Brain pericyte (primary cell): Measurements from ENCODE around the gene FBRSL1.

Experiments used
- DNase-seq: peaks from one replicate; pipeline ENCODE4 v3.0.0-alpha.2; 2012; ENCODE audit warnings: low read depth, low spot score

Gene FBRSL1

DNA sequence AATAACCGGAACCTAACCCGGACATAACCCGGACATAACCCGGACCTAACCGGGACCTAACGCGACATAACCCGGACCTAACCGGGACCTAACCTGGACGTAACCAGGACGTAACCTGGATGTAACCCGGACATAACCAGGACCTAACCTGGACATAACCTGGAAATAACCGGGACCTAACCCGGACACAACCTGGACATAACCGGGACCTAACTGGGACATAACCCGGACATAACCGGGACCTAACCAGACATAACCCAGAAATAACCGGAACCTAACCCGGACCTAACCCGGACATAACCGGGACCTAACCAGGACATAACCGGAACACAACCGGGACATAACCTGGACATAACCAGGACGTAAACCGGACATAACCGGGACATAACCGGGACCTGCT lies 6.7 kb upstream of the FBRSL1 start:
- DNase-seq: no peak

DNA sequence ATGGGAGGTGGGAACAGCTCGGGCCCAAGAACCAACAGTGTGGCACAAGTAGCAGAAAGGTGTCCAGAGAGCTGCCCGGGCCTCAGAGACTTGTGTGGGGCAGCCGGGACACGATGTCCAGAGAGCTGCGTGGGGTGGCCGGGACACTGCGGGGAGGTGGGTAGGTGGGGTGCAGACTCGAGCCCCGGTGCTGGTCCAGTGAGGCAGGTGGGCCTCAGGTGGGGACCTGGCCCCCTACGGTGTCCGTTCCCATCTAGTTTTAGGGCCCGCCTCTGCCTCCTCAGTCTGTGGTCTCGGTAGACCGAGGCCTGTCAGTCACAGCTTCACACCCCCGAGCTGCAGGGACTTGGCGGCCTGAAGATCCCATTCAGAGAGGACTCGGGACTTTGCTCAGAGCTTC lies 6.3 kb upstream of the FBRSL1 start:
- DNase-seq: no peak

DNA sequence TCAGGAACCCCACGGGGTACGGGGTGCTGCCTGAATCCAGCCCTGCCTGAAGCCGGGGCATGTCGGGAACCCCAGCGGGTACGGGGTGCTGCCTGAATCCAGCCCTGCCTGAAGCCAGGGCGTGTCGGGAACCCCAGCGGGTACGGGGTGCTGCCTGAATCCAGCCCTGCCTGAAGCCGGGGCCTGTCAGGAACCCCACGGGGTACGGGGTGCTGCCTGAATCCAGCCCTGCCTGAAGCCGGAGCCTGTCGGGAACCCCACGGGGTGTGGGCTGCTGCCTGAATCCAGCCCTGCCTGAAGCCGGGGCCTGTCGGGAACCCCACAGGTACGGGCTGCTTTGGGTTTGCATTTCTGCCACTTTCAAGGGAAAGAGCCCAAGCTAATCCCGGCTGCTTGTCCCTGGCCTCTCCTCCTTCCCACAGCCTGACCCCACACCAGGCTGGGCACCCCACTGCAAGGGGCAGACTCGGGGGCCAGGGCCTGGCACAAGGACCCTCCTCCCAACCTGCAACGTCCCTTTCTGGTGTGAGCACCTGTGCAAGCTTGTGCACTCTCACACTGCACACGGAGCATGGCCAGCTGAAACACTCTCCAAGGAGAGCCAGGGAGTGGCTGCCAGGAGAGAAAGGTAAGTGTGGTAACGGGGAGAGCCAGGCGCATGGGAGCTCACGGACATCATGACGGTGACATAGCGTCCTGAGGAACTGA lies 5.6 kb upstream of the FBRSL1 start:
- DNase-seq: no peak

DNA sequence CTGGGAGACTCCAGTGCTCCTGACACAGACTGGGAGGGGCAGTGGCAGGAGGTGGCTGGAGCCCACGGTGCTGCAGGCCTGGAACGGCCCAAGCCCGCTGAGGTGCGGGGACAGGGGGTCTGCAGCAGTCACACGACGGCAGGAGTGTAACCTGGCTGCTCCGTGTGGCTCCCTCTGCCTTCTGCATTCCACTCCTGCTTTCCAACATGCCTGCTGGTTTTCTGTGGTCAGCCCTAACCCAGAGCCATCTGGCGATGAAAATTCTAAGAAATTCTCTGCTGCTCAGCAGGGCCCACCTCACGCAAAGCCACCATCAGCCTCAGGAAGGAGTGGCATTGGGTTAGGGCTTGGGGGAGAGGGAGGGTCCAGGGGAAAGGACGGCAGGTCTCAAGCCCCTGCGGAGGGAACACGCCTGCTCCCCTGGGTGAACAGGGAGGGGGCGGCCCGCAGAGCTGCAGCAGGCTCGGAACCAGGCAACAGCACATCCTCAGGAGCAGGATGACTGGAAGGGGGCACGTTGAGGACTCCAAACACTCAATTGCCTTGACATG lies 5.0 kb upstream of the FBRSL1 start:
- DNase-seq: no peak

DNA sequence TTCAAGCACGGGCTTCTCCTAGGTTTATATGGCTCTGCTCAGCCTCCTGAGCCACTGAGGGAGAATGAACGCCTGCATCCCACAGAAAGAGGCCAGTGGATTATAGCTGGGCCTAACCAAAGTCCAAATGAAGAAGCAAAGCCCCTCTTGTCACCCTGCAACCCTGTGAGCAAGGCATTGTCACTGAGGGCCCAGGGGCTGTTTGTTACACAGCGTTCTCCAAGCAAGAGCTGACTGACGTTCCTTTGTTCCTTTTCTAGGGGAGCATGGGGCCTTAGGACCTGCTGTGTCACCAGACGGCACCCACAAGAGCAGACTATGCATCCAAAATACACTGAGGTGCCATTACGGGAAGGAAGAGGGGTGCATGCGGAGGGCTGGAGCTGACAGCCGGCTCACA lies 4.3 kb upstream of the FBRSL1 start:
- no peak for DNase-seq

DNA sequence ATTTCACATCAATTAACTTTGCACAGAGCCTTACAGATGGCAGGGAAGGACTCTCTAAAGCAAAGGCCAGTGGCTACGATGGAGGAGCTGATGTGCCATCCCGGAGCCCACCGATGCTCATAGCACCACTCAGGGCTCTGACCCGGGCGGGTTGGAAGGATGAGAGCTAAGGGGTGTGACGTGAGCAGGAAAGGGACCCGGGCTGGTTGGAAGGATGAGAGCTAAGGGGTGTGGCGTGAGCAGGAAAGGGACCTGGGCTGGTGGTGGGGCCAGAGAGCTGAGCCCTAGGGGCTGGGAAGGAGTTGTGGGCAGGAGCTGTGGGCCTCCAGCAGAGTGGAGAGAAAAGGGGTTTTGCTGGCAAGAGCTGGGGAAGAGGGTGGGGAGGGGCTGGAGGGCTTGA lies 3.8 kb upstream of the FBRSL1 start:
- no peak for DNase-seq

DNA sequence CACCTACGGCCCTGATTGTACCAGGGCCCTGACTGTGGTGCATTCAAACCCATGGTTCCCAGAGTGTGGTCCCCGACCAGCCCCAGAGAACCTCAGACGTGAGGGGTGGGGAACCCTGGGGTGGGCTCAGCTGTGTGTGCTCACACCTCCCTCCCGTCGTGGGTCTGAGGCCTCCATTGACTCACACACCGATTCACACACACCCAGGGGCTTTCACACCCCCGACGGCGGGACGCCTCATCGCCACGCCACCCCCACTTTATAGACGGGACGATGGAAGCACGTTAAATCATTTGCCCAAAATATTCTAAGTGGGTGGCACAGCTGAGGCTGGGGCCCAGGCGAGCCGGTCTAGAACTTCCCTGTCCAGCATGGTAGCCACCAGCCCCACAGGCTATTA lies 3.4 kb upstream of the FBRSL1 start:
- DNase-seq: no peak

DNA sequence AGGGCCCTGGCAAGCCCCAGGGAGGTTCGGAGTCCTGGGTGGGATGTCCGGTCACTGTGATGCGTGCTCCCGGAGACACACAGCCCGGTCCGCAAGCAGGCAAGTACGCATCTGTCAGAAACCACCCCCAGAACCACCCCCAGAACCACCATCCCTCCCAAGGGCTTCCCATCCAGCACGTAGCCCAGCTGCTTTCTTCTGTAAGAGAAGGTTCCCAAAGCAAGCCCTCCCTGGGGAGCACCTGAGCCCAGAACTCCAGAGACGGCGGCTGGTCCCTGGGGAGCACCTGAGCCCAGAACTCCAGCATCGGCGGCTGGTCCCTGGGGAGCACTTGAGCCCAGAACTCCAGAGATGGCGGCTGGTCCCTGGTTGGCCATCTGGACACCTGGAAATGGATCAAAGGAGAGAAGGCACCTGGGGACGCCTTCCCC lies 2.6 kb upstream of the FBRSL1 start:
- no peak for DNase-seq

DNA sequence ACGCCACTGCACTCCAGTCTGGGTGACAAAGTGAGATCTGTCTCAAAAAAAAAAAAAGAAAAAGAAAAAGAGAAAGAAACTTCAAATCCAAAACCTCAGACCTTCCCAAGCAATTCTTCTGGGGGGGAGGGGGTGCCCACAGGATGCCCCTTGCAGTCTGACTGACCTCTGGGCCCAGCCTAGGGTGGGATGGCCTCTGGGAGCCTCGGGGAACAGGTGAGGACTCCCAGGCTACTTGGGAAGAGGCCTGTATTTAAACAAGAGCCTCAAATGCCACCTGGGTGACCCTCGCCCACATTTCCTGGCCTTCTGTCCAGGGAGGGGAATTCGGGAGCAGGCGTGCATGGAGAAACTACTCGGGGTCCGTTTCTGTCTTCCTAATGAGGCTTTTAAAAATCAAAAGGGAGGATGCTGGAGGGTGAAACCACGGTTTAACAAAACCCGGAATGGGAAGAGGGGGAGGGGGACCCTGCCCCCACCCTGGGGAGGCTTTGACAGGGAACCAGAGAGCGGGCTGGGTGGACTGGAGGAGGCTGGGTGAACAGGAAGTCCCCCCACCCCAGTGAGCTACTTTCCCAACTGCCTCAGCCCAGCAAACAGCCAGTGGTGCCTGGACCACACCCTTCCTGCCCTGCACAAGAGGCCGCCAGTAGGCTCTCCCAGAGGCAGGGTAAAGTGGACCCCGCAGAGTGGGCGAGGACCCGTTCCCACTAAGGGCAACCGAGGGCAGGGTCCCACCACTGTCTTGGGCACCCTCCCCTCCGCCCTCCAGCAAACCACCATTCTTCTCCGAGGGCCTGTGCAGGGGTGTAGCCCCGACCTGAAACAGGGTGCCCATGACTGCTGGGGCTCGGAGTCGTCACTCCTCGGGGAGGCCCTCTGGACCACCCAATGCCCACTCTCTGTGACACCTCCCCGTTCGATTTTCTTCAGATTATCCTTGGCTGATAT lies 1.5 kb upstream of the FBRSL1 start:
- DNase-seq: no peak

DNA sequence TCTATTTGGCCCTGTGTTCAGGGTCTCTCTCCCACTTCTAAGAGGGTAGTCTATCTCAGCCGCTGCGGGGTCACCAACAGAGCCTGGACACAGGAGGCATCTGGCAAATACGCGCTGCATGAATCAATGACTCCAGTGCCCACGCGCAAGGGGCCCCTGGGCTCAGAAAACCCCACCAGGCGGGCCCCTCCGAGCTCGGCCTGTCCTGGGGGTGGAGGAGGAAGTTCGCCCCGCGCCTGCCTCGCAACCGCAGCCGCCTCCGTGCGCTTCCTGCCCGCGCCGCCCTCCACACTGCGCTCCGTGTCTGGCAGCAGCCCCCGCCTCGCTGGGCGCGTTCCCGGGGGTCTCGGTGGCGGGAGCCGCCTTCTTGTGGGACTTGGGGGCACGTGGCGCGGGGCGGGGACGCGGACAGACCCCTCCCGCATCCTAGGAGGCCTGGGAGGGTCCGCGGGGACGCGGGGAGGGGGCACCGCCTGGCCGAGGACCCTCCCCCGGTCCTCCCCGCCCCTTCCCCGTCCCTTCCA lies 811 bp upstream of the FBRSL1 start:
- no peak for DNase-seq

DNA sequence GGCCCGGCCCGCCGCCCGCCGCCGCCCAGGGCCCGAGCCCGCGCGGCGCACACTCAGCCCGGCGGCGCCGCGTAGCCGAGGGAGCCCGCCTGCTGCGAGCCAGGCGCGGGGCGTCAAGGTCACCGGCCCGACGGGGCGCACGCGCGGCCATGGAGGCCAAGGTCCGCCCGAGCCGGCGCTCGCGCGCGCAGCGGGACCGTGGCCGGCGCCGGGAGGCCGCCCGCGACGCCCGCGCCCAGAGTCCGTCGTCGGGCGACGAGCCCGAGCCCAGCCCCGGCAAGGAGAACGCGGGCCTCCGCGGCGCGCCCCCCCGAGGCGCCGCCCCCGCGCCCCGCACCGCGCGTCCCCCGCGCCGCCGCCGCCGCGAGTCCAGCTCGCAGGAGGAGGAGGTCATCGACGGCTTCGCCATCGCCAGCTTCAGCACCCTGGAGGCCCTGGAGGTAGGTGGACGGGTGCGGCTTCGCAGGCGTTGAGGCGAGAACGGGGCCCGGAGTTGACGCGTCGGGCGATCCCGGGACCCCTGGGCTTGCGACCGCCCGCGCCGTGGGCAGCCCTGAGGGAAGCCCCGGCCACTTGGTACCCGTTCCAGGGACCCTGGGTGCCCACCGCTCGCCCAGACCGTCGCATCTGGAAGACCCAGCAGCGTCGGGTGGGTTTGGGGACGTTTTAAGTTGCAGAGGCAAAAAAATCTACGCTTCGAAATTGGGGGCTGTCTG lies 629 bp downstream of the FBRSL1 start:
- no peak for DNase-seq

DNA sequence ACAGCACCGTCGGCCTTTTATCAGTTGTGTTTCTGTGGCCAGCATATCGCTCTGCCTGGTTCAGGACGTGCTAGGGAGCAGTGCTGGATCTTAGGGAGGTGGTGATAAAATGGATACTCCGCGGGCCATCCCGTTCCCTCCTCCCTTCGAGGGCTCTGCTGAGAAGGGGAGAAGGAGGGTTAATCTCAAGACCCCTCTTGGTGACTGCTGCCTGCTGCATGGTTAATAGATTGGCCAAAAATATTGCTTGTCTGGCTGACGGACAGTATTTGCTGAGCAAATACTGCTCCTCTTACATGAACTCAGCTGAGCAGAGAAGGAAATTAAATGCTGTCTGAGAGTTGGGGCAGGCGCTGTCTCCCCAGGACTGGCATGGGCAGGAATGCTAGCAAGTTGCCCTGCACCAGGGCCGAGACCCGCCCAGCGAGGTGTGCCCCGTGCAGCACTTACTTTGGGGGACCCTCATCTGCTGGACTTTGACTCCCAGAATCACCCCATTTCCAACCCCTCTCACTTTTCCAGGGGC lies 1.2 kb downstream of the FBRSL1 start:
- no peak for DNase-seq

DNA sequence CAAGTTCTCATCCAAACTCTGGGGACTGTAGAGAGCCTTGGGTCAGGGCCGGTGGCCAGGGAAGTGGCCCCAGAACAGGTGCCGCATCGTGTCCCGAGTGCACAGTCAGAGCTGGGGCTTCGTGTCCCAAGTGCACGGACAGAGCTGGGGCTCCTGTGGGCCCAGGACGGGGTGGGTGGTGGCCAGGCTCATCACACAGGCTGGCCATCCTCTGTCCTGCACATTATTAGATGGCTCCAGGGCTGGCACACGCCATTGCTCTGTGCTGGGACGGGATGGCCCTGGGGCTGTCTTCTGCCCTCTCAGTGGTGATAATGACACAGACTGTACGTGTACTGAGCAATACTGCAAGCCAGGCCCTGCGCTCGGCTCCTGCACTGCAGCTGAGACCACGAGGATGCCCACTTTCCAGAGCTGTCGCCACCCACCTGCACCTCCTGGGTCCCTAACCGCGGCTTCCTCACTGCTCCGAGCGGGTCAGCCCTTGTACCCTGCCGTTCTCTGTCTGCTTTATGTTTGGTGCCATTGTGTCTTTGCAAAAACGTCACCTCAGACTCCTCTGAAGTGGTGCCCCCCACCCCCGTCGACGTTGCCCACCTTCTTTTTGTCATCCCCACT lies 1.9 kb downstream of the FBRSL1 start:
- no peak for DNase-seq

DNA sequence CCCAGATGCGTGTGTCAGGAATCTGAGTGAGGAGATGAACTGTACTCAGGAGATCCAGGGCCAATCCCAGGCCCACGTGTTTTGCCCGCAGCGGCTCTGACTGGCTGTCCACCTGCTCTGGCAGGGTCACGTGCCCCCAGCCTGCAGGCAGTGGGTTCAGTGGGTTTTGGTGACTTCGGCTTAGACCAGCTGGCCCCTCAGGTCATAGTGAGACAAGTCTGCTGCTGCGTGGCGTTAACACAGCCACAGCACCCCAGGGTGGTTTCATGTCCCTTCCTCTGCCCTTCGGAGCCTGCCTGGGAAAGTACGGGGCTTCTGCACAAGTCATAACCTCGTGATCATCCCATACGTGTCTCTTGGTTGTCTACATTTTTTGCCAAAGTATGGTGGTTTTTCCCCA lies 2.6 kb downstream of the FBRSL1 start:
- no peak for DNase-seq

DNA sequence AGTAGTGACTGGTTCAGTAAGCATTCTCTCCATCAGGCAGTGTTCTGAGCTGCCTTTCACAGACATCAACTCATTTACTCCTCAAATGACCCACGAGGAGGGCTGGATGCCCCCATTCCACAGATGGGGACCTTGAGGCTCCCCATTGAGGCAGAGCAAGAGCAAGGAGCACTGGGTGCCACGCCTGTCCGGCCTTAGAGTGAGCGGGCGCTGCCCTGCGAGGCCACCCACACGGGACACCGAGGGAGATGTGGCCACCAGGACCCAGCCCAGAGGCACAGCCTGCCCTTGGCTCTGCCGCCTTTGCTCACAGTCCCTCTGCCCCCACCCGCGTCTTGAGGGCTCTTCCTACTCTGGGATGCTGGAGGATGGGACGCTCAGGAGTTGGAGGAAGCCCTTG lies 3.0 kb downstream of the FBRSL1 start:
- DNase-seq: no peak

DNA sequence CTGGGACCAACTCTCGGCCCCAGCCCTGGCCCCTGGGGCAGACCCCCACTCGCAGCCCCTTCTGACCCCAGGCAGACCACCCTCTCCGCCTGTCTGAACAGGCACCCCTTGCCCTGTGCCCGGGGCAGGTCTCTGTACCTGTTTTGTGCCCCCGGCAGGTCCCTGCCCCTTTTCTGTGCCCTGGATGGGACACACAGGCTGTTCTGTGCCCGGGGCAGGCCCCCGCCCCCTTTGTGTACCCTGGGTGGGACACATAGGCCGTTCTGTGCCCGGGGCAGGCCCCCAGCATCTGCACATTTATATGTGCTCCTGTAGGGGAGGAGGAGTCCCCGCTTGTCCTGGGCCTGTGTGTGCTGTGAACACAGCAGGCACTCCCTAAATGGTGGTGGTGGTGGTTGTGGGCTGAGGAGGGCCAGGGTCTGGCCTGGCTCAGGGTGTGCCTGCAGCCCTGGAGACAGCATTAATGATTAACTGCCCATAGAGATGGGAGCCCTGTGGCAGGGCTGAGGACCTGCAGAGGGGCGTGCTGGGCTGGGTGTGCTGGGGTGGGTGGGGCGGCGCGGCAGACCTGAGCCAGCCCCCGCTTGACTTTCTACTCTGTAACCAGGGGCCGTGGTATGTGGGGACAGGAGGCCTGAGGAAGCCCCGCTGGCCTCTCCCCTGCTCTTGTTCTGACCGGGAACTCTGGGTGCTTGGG lies 3.7 kb downstream of the FBRSL1 start:
- no peak for DNase-seq

DNA sequence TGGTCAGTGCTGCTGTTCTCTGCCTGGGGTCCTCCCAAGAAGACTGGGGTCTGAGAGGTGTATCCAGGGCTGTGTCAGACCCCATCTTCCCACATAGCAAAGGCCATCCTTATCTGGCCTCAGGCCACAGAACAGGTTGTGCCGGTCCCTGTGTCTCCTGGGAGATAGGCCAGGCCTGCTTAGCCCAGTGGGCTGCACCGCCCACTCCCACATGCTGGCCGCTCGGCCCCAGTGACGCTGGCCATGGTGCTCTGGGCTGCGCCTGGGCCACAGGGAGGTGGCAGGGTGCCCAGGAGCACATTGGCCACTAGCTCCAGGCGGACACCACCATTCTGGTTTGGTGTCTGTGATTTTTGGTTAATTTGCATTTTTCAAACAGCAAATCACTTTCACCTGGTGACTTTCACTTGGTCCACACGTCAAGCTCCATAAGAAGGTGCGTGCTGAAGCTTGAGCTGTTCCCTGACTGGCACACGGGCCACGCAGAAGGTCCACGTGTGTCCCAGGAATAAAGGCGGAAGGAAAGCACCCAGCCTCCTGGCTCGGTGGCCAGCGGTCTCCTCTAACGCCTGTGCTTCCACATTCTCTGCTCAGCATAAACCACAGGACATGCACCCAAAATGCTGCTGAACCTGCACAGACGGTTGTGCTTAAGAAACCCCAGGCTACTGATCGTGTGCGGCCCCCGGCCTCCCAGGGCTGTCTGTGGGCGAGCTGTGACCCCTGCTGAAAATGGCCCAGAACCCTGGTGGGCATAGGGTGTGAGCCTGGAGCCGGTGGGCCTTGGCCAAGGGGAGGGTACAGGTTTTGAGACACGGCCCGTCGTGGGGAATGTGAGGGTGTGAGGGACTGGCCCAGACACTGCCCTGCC lies 4.6 kb downstream of the FBRSL1 start:
- DNase-seq: no peak

DNA sequence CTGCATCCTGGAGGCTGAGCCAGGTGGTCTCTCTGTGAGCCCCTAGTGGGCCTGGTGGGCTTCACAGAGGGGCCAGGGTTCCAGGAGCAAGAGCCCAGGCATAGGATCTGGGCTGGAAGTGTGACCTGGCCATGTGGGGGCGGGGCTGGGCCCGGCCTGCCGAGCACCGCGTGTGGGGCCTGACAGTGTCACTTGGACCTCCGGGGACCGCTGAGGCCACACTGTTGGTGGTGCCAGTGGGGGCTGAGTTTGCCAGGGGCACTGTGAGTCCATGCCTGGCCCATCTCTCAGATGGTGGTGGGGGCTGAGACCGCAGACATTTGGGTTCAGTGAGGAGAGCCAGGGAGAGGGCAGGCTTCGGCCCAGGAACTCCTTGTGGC lies 5.2 kb downstream of the FBRSL1 start:
- no peak for DNase-seq

DNA sequence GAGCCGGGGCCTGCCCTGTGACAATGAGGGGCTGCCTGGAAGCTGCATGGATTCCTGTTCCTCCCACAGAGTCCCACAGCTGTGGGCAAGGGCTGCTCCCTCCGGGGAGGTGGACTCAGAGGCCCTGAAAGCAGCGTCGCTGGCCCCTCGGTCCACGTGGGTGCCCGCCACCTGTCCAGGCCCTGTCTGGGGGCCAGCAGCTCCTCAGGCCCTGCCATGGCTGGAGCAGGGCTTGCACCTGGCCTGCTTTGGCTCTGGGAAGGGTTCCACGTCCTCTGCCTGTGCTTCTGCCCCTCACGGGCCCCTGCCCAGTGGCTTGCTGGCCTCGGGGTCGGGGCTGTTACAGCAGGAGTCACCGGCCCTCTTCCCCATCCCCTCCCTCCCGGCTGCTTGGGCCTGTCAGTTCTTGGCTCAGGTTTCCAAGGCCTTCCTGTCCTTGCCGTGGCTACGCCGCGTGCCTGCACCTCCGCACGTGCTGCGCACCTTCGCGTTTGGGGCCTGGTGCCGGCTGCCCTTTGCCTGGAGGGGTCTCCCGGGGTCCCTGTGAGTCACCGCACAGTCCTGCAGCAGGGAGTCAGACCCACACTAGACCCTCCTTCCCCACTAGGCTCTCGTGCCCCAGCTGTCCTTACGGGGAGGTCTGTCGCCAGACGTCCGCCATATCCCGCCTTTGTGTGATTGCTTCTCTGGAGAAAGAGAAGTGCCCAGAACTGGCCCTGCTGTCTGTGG lies 5.8 kb downstream of the FBRSL1 start:
- no peak for DNase-seq
